Ramos (cell line): Measurements from ENCODE around the gene CLEC7A.

Experiments
- in situ Hi-C: fragments of 300-500 bp; cut with MboI; formaldehyde crosslinking; loops from one replicate; pipeline ENCODE4 v1.14.3; 2022; ENCODE audit warnings: low sequenced_read_pairs; ENCODE audit not compliant: unreplicated experiment

CLEC7A gene

GRCh38 chr12:10147714-10148403 lies 17.9 kb upstream of the CLEC7A start:
- in situ Hi-C loops: no loop called here

- in situ Hi-C loops: no loop called here
Observed at GRCh38 chr12:10142976-10143589, 13.1 kb upstream of the CLEC7A start.

DNA sequence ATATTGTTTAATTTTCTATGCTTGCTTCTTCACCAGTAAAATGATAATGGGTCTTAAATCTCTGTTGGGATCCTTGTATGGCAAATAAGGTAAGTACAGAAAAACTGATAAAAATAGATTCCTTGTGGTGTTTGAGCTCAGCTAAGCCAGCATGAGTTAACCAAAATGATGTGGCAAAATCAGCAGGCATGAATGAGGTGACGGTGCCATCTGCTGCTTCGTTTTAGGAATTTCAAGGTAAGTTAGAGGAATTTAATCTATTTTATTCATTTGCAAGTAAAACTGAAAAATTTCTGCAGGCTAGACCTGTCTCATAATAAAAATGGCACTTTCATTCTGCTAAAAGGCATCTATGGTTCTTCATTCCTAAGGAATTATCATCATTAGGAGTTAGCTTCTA lies 10.0 kb upstream of the CLEC7A start:
- in situ Hi-C loops: no loop called here

DNA sequence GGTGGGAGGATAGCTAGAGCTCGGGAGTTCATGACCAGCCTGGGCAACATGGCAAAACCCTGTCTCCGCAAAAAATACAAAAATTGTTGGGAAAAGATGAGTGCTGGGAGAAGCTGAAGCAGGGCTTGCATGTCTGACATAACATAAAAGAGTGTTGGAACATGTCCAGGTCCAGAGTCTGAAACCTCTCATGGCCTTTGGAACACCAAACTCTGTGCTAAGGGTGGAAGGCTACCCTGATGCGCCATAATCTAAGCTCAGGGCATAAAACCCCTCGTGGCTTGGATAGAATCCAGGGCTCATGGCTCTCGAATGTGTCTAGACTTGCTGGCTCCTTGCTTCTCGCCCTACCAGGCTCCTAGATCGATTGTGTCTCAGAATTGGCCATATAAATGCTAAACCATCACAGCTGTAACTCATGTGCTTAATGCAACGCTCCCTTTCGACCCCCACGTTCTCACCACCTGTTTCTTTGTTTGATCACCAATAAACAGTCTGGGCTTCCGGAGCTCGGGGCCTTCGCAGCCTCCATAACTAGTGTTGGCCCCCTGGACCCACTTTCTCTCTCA lies 6.7 kb upstream of the CLEC7A start:
- in situ Hi-C loops: no loop called here

DNA sequence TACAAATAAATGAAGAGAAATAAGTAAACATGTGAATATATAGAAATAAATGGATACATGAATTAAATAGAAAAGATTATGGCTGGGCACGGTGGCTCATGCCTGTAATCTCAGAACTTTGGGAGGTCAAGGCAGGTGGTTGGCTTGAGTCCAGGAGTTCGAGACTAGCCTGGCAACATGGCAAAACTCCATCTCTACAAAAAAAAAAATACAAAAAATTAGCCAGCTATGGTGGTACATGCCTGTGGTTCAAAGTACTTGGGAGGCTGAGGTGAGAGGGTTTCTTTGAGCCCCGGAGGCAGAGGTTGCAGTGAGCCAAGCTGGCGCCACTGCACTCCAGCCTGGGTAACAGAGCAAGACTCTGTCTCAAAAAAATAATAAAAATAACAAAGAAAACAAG lies 5.1 kb upstream of the CLEC7A start:
- in situ Hi-C loops: no loop called here

GRCh38 chr12:10132850-10133370 lies 2.9 kb upstream of the CLEC7A start:
- in situ Hi-C loops: no loop called here

- in situ Hi-C loops: no loop called here
Observed at GRCh38 chr12:10131111-10131690, 1.2 kb upstream of the CLEC7A start.

- in situ Hi-C loops: no loop called here
Observed at GRCh38 chr12:10128687-10129086, 1.3 kb downstream of the CLEC7A start.

GRCh38 chr12:10126413-10126812 lies 3.6 kb downstream of the CLEC7A start:
- in situ Hi-C loops: no loop called here

DNA sequence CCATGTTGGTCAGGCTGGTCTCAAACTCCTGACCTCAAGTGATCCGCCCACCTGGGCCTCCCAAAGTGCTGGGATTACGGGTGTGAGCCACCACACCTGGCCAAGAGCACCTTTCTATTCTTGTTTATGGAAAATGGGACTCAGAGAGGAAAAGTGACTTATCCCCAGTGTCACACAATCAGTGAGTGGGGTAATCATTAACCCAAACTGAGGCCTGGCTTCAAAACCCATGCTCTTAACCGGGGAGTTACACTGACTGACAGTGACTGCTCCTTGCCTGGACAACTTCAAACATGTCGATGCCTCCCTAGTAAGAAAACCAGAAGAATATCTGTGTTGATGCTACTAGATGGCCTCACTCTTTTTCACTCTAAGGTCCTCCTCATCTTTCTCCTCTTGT lies 7.3 kb downstream of the CLEC7A start:
- in situ Hi-C loops: no loop called here

DNA sequence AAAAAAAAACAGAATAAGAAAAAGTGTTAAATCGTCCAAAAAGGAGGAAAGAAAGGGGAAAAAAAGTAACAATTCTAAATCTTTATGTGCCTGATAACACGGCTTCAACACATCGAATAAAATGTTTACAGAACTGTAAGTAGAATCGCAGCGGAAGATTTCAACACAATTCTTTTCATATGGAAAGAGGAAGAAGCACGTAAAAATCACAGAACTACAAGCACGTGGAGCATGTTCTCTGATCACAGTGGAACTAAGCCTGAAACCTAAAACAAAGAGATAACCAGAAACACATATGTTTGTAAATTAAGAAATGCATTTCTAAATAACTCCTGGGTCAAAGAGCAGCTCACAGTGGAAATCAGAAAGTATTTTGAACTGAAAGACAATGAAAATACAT lies 8.7 kb downstream of the CLEC7A start:
- in situ Hi-C loops: no loop called here

GRCh38 chr12:10119066-10119465 lies 10.9 kb downstream of the CLEC7A start:
- in situ Hi-C loops: no loop called here

DNA sequence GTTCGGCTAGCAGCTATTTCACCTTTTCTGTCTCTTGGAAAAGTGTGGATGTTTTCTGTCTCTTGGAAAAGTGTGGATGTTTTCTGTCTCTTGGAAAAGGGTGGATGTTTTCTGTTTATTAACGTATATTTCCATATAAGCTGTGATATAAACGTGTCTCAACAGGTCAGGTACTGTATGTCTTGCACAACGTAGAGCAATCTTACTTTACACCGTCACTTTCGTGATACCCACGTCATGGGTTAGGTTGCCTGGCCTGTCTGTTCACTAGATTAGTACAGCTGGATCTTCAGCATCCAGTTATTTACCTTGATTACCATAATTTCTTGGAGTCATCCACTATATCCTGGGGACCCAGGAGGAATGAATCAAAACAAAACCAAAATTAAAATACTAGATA lies 14.1 kb downstream of the CLEC7A start:
- in situ Hi-C loops: no loop called here

DNA sequence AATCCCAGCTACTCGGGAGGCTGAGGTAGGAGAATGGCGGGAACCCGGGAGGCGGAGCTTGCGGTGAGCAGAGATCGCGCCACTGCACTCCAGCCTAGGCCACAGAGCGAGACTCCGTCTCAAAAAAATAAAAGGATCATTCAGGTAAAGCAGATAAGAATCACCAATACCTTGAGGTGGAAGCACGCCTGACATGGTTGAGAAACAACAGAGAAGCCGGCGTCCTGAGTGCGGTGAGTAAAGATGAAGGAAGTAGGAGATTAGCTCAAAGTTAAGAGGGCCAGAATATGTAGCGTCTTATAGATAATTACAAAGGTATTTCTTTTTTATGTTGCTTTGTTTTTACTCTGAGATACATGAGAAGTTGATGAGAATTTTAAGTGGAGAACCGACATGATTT lies 14.7 kb downstream of the CLEC7A start:
- in situ Hi-C loops: no loop called here

- in situ Hi-C loops: no loop called here
Observed at GRCh38 chr12:10113920-10114319, 16.1 kb downstream of the CLEC7A start.

DNA sequence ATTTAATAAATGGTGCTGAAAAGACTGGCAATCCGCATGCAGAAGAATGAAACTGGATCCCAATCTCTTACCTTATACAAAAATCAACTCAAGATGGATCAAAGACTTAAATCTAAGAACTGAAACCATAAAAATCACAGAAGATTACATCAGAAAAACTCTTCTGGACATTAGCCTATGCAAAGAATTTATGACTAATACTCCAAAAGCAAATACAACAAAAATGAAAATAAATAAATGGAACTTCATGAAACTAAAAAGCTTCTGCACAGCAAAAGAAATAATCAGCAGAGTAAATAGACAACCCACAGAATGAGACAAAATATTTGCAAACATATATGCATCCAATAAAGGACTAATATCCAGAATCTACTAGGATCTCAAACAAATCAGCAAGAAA lies 16.9 kb downstream of the CLEC7A start:
- in situ Hi-C loops: no loop called here

GRCh38 chr12:10111451-10111850 lies 18.5 kb downstream of the CLEC7A start:
- in situ Hi-C loops: no loop called here

DNA sequence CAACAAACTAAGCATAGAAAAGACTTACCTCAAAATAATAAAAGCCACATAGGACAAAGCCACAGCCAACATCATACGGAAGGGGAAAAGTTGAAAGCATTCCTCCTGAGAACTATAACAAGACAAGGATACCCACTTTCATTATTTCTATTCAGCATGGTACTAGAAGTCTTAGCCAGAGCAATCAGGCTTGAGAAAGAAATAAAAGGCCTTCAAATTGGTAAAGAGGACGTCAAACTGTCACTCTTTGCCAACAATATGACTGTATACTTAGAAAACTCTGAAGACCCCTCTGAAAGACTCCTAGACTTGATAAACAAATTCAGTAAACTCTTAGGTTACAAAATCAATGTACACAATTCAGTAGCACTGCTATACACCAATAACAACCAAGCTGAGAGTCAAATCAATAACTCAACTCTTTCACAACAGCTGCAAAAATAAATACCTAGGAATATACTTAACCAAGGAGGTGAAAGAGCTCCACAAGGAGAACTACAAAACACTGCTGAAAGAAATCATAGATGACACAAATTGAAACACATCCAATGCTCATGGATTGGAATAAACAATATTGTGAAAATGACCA lies 19.6 kb downstream of the CLEC7A start:
- in situ Hi-C loops: no loop called here

- in situ Hi-C loops: no loop called here
Observed at GRCh38 chr12:10102322-10102721, 27.7 kb downstream of the CLEC7A start.

GRCh38 chr12:10101648-10102220 lies 28.3 kb downstream of the CLEC7A start:
- in situ Hi-C loops: no loop called here
